ENCODE data around the gene ERCC6L. TPM values are rescaled to one million over a fixed set of nuclear protein-coding genes. Genes with fewer than 3 reads are reported as not detected.
"Not testable (repeated sequence)": the region's sequence is repeated elsewhere in the genome, so short reads cannot be mapped to it uniquely, and the experiment has no call there.

ERCC6L gene
- total RNA-seq, 2 donors from 2014 or later, result 0.10 TPM; not detected in 1

DNA sequence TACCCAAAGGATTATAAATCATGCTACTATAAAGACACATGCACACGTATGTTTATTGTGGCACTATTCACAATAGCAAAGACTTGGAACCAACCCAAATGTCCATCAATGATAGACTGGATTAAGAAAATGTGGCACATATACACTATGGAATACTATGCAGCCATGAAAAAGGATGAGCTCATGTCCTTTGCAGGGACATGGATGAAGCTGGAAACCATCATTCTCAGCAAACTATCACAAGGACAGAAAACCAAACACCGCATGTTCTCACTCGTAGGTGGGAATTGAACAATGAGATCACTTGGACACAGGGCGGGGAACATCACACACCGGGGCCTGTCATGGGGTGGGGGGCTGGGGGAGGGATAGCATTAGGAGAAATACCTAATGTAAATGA, 62.5 kb downstream of the ERCC6L start:
- not testable (repeated sequence) for DNase-seq; H3K27ac Mint-ChIP-seq; H3K36me3 Mint-ChIP-seq (ENCODE audit: low read depth); H3K27me3 Mint-ChIP-seq; H3K4me3 Mint-ChIP-seq; H3K4me1 Mint-ChIP-seq; H3K9me3 ChIP-seq (ENCODE audit: control insufficient read depth, low read length, poor library complexity, severe bottlenecking); ATAC-seq

DNA sequence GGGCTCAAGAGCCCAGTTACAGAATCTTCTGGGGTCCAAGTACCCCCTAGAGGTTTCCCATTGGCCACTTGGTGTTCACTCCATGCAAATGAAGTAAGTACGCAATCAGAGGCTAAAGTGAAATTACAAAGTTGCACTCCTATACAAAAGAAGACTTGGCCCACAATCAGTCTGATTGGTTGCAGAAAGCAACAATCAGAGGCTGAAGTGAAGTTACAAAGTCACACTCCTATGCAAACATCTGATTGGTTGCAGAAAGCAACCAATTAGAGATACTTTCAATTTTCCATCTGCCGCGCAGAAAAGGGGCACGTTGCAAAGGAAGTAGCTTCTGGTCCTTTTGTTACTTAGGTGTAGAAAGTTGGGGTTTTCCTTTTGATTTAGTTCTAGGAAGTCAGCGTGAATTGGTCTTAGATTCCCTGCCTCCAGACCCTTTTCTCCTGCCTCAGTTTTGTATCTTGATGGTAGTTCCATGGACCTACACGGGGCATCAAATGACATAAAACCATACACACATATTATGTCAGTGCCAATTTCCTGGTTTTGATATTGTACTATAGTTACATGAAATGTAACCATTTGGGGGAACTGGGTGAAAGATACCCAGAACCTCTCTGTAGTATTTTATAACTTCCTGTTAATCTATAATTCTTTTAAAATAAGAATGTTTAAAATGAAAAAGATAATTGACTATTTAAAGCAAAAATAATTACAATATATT, 69.7 kb downstream of the ERCC6L start:
- ATAC-seq, result peak; percentile 95
- H3K27me3 Mint-ChIP-seq, result no peaks in the 10 kb centered on the region
- no peaks in the 10 kb centered on the region for H3K9me3 ChIP-seq (ENCODE audit: control insufficient read depth, low read length, poor library complexity, severe bottlenecking)
- peak in 2 of 3 donors; percentile 12 to 15 for DNase-seq
- H3K4me3 Mint-ChIP-seq, result peak overlapping the region; percentile 77
- H3K4me1 Mint-ChIP-seq, result peaks cover 3% of the 10 kb centered on the region
- no peaks in the 10 kb centered on the region for H3K36me3 Mint-ChIP-seq (ENCODE audit: low read depth)
- peak overlapping the region; percentile 80 for H3K27ac Mint-ChIP-seq

DNA sequence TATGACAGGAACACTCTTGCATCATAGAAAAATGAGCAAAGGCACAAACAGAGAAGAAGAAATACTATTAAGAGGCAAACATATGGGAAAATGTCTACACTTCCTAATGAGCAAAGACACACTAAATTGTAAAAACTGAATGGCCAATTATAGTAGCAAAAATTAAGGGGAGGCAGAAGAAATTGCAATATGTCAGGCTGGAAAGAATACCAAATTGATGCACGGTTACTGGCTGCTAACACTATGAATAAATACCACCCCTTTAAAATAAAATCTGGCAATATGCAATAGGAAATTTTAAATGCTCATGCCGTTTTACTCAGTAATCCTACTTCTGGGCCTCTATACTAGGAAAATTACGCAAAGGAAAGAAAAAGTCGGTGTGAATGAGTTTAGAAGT, 73.3 kb downstream of the ERCC6L start:
- ATAC-seq, result no peak
- H3K4me3 Mint-ChIP-seq, result no peak overlapping the region
- no peaks in the 10 kb centered on the region for H3K9me3 ChIP-seq (ENCODE audit: control insufficient read depth, low read length, poor library complexity, severe bottlenecking)
- DNase-seq, result no peak
- peaks cover 3% of the 10 kb centered on the region for H3K4me1 Mint-ChIP-seq
- H3K27ac Mint-ChIP-seq, result no peak overlapping the region
- no peaks in the 10 kb centered on the region for H3K36me3 Mint-ChIP-seq (ENCODE audit: low read depth)
- no peaks in the 10 kb centered on the region for H3K27me3 Mint-ChIP-seq

- Mint-ChIP-seq H3K4me3 (no peak overlapping the region), H3K27me3 (no peaks in the 10 kb centered on the region), H3K27ac (no peak overlapping the region), H3K36me3 (ENCODE audit: low read depth) (peaks cover 2% of the 10 kb centered on the region), H3K4me1 (no peaks in the 10 kb centered on the region)
- no peaks in the 10 kb centered on the region for H3K9me3 ChIP-seq (ENCODE audit: control insufficient read depth, low read length, poor library complexity, severe bottlenecking)
- no peak for ATAC-seq
- no peak for DNase-seq
Observed at GRCh38 chrX:72159769-72160168, 79.1 kb downstream of the ERCC6L start.

GRCh38 chrX:72158773-72159172, 80.1 kb downstream of the ERCC6L start:
- H3K27me3 Mint-ChIP-seq, result no peaks in the 10 kb centered on the region
- peaks cover 2% of the 10 kb centered on the region for H3K36me3 Mint-ChIP-seq (ENCODE audit: low read depth)
- H3K4me3 Mint-ChIP-seq, result no peak overlapping the region
- no peak for ATAC-seq
- no peak overlapping the region for H3K27ac Mint-ChIP-seq
- H3K9me3 ChIP-seq (ENCODE audit: control insufficient read depth, low read length, poor library complexity, severe bottlenecking), result no peaks in the 10 kb centered on the region
- DNase-seq, result no peak
- H3K4me1 Mint-ChIP-seq, result no peaks in the 10 kb centered on the region

Other genes with a start within 250 kb of the ERCC6L start
- 1 to 10 TPM; 2.6 to 2.7 TPM for gene RTL5, start 107.1 kb downstream of the ERCC6L start, total RNA-seq
- 1 to 10 TPM; 2.6 to 3.0 TPM for gene PIN4, start 57.3 kb downstream of the ERCC6L start, total RNA-seq
- gene RPS4X, start 38.2 kb upstream of the ERCC6L start, total RNA-seq, result 1,000 to 10,000 TPM; 1,445 to 1,548 TPM
- gene CITED1, start 66.9 kb upstream of the ERCC6L start, total RNA-seq, result 1 to 10 TPM in 1 of 2 donors, not detected in 1; 1.5 TPM

All from T-helper 17 cell (primary cell).